Subcutaneous adipose tissue (tissue), 4 donors: ENCODE results near the gene BAIAP2. TPM values are rescaled to one million over a fixed set of nuclear protein-coding genes. Genes with fewer than 3 reads are reported as not detected.

Experiments
- total RNA-seq, 4 donors: library from RNA; depleted of rRNA; stranded (reverse); fragments of >200 nt; gene quantifications; one replicate each; pipeline ENCODE4 v1.1.0, GENCODE V29; 2016
- TF ChIP-seq, protein P1 (sequence below): fragments of 450-650 bp; IDR thresholded peaks from one replicate; pipeline ENCODE4 v1.5.1; 2016; ENCODE audit warnings: low read depth, mild to moderate bottlenecking, control low read depth, antibody characterized with exemption, moderate library complexity

Gene BAIAP2
- total RNA-seq, 4 donors from 2014 or later: 17.4 to 31.1 (median 23.2) TPM

DNA sequence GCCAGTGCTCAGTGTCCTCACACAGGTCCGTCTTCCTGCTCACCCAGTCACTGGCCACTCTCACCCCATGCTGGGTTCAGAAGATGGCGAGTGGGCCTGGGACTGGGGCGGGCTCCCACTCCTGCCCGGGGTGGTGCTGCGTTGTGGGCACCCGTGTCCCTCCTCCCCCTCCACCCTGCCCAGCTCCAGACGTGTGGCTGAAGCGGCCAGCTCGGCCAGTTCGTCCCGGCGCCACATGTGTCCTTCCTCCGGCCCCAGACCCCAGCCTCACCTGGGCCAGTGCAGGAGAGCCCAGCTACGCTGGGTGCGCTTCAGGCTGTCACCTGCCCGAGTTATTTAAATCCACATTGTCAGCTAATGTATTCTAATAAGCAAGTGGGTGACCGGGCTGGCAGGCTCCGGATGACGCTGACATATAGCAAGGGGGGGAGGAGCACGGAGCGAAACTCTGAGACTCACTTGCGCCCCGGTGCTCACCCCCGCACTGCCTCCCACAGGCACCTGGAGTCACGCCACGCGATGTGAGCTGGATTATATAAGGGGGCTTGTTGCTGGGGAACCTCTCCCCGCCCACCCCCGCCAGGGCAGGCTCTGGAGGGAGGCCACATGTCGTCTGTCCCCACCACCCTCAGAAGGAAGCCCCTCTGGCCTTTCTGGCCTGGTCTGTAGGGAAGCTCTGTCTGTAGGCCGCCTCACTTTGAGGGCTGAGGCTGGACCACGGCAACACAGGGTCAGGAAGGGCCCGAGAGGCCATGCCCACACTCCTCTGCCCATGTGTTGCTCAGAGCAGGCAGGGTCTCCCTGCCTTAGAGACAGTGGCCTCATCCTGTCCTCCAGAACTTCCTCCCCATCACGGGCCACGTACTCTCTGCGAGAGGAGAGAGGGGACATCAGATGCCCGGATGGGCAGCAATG is 7.1 kb upstream of the BAIAP2 start:
- TF ChIP-seq, protein P1, sequence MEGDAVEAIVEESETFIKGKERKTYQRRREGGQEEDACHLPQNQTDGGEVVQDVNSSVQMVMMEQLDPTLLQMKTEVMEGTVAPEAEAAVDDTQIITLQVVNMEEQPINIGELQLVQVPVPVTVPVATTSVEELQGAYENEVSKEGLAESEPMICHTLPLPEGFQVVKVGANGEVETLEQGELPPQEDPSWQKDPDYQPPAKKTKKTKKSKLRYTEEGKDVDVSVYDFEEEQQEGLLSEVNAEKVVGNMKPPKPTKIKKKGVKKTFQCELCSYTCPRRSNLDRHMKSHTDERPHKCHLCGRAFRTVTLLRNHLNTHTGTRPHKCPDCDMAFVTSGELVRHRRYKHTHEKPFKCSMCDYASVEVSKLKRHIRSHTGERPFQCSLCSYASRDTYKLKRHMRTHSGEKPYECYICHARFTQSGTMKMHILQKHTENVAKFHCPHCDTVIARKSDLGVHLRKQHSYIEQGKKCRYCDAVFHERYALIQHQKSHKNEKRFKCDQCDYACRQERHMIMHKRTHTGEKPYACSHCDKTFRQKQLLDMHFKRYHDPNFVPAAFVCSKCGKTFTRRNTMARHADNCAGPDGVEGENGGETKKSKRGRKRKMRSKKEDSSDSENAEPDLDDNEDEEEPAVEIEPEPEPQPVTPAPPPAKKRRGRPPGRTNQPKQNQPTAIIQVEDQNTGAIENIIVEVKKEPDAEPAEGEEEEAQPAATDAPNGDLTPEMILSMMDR: no peak

DNA sequence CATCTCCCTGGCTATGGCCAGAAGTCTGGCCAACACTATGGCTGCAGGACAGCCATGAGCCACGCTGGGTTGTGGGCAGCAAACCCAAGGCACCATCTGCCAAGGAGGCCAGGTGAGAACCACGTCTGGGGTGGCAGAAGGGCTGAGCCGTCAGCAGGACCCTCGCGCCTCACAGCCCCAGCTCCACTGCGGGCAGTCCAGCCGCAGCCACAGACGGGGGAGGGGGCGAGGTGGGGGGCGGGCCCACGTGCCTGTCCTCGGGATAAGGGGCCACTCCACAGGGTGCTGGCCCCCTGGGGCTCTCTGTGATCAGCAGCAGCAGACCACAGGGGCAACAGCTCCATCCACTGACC is 6.5 kb upstream of the BAIAP2 start:
- TF ChIP-seq, protein P1: no peak

DNA sequence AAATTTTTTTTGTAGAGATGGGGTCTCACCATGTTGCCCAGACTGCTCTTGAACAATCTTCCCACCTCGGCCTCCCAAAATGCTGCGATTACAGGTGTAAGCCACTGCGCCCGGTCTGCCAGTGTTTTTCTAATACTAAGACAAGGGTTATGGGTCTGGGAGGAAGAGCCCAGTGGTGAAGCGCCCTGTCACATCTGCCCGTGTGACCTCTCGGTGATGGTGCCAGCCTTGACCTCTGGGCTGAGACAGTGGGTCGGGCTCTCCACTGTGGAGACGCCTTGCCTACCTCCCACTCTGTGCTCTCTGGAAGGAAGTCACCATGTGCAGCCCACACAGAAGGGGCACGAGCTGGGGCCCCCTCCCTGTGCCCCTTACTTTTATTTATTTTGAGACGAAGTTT is 5.1 kb upstream of the BAIAP2 start:
- TF ChIP-seq, protein P1: no peak

DNA sequence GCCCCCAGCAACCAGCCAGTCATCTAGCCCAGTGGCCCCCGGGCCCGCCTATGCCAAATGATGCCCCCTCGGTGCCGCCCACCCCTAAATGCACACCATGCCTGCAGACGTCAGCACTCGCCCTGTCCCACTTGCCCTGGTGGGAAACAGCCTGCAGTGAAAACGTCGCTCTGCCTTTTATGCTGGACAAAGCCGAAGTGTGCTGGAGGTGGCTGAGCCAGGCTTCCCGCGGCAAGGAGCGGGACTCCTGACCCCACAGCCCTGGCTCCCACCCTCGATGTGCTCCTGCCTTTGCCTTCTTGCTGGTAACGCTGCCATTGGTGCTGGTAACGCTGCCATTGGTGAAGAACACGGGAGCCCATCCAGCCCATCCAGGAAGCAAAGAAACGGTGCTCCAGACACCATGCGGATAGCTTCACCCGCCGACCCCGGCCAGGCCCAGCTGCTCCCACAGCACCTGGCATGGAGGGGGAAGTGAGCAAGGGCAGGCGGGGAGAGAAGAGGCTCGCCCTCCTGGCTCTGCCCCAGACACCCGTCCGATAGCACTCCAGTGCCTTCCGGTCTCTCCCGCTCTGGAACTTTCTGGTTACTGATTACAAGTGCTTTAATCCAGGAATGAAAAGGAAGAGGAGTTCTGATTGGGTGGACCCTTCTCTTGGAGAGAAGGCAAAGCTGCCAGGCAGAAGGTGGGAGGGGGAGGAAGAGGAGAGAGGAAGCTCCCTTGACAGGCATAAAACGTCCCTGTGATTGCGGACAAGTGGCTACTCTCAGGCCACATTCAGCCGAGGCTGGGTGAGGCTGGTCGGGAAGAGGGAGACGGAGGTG is 4.0 kb upstream of the BAIAP2 start:
- TF ChIP-seq, protein P1: no peak

DNA sequence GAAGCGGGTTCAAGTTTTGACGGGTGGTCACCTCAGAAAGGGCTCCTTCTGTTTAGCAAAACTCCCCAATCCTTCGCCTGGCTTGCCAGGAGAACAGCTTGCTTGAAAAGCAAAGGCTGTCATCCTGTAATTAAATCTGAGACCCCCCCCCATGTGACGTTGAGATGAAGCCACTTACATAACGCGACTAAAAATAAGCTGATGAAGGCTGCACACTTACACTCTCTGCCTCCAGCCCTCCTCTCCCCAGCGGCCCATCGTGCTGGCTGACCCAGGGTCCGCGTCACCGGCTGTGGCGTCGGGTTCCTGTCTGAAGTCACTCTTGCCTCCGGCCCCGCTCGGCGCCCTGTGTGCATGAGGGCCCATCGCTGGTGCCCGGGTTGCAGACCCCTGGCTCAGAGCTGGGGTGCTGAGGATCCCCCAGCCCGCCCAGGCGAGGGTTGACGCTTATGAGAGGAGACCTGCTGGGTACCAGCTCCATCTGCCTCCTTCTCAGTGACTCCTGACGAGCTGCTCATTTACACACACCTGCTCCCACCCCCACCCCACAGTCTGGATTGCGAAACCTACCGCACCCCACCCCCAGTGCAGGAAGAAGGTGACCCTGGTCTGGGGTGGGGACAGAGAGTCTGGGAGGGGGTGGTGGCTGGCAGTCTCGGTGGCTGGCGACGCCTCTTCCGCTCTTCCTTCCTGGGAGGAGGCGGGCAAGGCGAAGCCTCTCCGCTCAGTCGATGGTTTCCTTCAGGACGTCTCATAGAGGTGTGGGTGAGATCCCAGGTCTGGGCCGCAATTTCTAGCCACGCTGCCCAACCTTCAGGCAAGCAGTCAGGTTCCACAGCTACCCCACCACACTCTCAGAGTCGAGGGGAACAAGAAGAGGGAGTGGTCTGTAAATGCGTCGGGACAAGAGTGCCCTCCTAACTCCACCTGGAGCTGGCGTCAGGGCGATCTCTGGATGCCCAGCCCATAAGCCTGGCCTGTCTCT is 3.1 kb upstream of the BAIAP2 start:
- TF ChIP-seq, protein P1: no peak

DNA sequence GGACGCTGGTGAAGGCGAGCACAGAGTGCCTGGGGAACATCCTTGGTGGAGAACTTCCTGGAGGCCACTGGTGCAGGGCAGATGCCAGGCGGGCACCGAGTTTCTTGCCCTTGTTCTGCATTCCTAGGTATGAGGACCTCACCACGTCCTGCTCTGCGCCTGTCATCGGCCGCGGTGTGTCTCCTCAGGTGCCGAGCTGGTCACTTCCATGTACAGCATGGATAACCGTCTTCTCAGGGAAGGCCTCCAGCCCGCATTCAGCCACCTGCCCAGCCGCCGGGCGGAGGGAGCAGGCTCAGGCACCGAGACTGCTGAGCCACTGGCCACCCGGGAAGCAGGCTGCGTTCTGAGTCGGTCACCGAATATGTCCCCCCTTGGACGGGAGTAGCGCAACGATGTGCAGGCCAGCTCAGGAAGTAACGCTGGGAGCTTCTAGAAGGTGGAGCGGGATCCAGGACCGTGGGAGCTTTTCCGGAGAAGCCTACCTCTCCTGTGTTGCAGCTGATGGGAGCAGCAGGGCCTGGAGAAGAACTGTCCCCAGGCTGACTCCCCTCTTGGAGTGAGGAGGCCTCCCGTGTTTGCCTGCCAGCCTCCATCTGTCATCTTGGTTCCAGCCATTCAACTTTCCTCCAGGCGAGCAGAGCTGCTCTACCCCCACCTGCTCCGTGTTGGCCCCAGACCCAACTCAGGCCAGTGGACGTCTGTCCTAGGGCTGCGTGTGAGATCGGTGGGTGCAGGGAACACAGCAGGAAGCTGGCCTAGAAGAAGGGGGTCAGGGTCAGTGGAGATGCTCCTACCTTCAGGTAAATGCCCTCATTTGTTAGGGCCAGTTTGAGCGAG is 2.1 kb upstream of the BAIAP2 start:
- TF ChIP-seq, protein P1: no peak
